Astrocyte (in vitro differentiated cells and primary cell): ENCODE measurements around the gene LMO7. TPM values are rescaled to one million over a fixed set of nuclear protein-coding genes. Genes with fewer than 3 reads are reported as not detected.

Experiments
- DNase-seq: peaks from one replicate; pipeline ENCODE4 v3.0.0-alpha.2; 2010; ENCODE audit warnings: low read depth
- FAIRE-seq: peaks from 2 replicates; lab custom pipeline; 2011; peaks lifted over from hg19 to GRCh38; lab: Jason Lieb, UNC
- H2AFZ ChIP-seq: 2 replicates; pipeline ENCODE4 v1.6.0; 2012; ENCODE audit warnings: low read depth, low read length, inconsistent platforms
- H3K27ac ChIP-seq: 2 replicates; pipeline ENCODE4 v1.5.1; 2011; ENCODE audit warnings: low read depth, low read length, inconsistent platforms
- H3K27me3 ChIP-seq: 2 replicates; pipeline ENCODE4 v1.6.0; 2011; ENCODE audit warnings: low read length, inconsistent platforms; ENCODE audit not compliant: insufficient read depth
- H3K36me3 ChIP-seq: 2 replicates; pipeline ENCODE4 v1.5.1; 2011; ENCODE audit warnings: low read length, inconsistent platforms; ENCODE audit not compliant: insufficient read depth
- H3K4me1 ChIP-seq: 2 replicates; pipeline ENCODE4 v1.5.1; 2011; ENCODE audit warnings: low read length, inconsistent platforms; ENCODE audit not compliant: insufficient read depth
- H3K4me2 ChIP-seq: 2 replicates; pipeline ENCODE4 v1.6.0; 2012; ENCODE audit warnings: low read length, inconsistent platforms
- H3K4me3 ChIP-seq: 2 replicates; pipeline ENCODE4 v1.5.1; 2011; ENCODE audit warnings: low read depth, mild to moderate bottlenecking, low read length, inconsistent platforms; ENCODE audit not compliant: insufficient read depth
- H3K79me2 ChIP-seq: 2 replicates; pipeline ENCODE4 v1.6.0; 2012; ENCODE audit warnings: mild to moderate bottlenecking, low read length, inconsistent platforms; ENCODE audit not compliant: insufficient read depth
- H3K9ac ChIP-seq: 2 replicates; pipeline ENCODE4 v1.6.0; 2012; ENCODE audit warnings: mild to moderate bottlenecking, low read length, inconsistent platforms
- H3K9me3 ChIP-seq: 2 replicates; pipeline ENCODE4 v1.5.1; 2012; ENCODE audit warnings: low read depth, mild to moderate bottlenecking, low read length, inconsistent platforms; ENCODE audit not compliant: insufficient read depth
- H4K20me1 ChIP-seq: 2 replicates; pipeline ENCODE4 v1.6.0; 2012; ENCODE audit warnings: low read length, inconsistent platforms; ENCODE audit not compliant: insufficient read depth
- H3K27ac Mint-ChIP-seq: one replicate; pipeline ENCODE4 v1.8.0; 2021; ENCODE audit warnings: mild to moderate bottlenecking, mixed read lengths; ENCODE audit not compliant: unreplicated experiment
- H3K27me3 Mint-ChIP-seq: one replicate; pipeline ENCODE4 v1.8.0; 2021; ENCODE audit warnings: low read depth, mixed read lengths; ENCODE audit not compliant: unreplicated experiment
- H3K36me3 Mint-ChIP-seq: one replicate; pipeline ENCODE4 v1.8.0; 2021; ENCODE audit warnings: low read depth, mixed read lengths; ENCODE audit not compliant: unreplicated experiment
- H3K4me1 Mint-ChIP-seq: one replicate; pipeline ENCODE4 v1.8.0; 2021; ENCODE audit warnings: low read depth, mixed read lengths; ENCODE audit not compliant: unreplicated experiment
- H3K4me3 Mint-ChIP-seq: one replicate; pipeline ENCODE4 v1.8.0; 2021; ENCODE audit warnings: mild to moderate bottlenecking, moderate library complexity, mixed read lengths; ENCODE audit not compliant: unreplicated experiment
- H3K9me3 Mint-ChIP-seq: one replicate; pipeline ENCODE4 v1.8.0; 2021; ENCODE audit warnings: mild to moderate bottlenecking, mixed read lengths; ENCODE audit not compliant: unreplicated experiment
- EZH2 ChIP-seq: IDR thresholded peaks from 2 replicates; pipeline ENCODE4 v1.6.1; 2012; ENCODE audit warnings: mild to moderate bottlenecking, low read length, inconsistent platforms; ENCODE audit not compliant: insufficient read depth
- total RNA-seq: library from RNA; stranded (reverse); gene quantifications from 2 replicates; pipeline ENCODE4 v1.2.1, GENCODE V29; 2021
- TF ChIP-seq, protein P1 (sequence below): IDR thresholded peaks from 2 replicates; pipeline ENCODE4 v1.5.1; 2011; ENCODE audit warnings: low read depth, mild to moderate bottlenecking, inconsistent platforms, low read length, moderate library complexity; ENCODE audit not compliant: insufficient read depth

Gene LMO7
- total RNA-seq, 1 donor from 2014 or later, result 52.2 TPM

DNA sequence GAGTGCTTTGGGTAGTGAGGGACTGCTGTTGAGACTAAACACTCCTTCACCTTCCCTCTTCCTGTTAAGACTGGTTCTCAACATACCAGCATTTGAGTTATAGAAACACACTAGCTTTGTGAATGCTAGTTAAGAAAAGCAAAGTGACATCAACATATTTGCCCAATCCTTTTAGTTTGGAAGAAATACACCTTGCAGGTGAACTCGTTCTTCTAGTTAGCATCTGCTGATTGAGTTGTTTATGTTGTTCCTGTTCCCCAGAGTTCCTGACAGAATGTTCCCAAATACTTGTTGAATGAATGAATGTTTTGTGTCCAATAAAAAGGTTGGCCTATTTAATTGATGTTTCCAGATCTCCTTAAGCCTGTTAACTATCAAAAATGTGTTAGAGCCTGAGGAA, 7.1 kb downstream of the LMO7 start:
- no peak for TF ChIP-seq EZH2
- TF ChIP-seq, protein P1, sequence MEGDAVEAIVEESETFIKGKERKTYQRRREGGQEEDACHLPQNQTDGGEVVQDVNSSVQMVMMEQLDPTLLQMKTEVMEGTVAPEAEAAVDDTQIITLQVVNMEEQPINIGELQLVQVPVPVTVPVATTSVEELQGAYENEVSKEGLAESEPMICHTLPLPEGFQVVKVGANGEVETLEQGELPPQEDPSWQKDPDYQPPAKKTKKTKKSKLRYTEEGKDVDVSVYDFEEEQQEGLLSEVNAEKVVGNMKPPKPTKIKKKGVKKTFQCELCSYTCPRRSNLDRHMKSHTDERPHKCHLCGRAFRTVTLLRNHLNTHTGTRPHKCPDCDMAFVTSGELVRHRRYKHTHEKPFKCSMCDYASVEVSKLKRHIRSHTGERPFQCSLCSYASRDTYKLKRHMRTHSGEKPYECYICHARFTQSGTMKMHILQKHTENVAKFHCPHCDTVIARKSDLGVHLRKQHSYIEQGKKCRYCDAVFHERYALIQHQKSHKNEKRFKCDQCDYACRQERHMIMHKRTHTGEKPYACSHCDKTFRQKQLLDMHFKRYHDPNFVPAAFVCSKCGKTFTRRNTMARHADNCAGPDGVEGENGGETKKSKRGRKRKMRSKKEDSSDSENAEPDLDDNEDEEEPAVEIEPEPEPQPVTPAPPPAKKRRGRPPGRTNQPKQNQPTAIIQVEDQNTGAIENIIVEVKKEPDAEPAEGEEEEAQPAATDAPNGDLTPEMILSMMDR, result no peak
- Mint-ChIP-seq H3K27ac (no peak overlapping the region), H3K4me3 (no peak overlapping the region), H3K9me3 (no peaks in the 10 kb centered on the region), H3K27me3 (no peaks in the 10 kb centered on the region), H3K36me3 (peaks cover 5% of the 10 kb centered on the region), H3K4me1 (peaks cover 6% of the 10 kb centered on the region)
- Histone ChIP-seq H3K36me3 (peaks cover 24% of the 10 kb centered on the region), H3K9me3 (no peaks in the 10 kb centered on the region), H3K79me2 (peaks cover 98% of the 10 kb centered on the region), H3K4me3 (no peak overlapping the region), H4K20me1 (peaks cover 92% of the 10 kb centered on the region), H2AFZ (no peak overlapping the region), H3K27ac (no peak overlapping the region), H3K4me2 (no peak overlapping the region), H3K27me3 (no peaks in the 10 kb centered on the region), H3K4me1 (peaks cover 22% of the 10 kb centered on the region), H3K9ac (no peak overlapping the region)
- DNase-seq, result no peak
- FAIRE-seq, result no peak

DNA sequence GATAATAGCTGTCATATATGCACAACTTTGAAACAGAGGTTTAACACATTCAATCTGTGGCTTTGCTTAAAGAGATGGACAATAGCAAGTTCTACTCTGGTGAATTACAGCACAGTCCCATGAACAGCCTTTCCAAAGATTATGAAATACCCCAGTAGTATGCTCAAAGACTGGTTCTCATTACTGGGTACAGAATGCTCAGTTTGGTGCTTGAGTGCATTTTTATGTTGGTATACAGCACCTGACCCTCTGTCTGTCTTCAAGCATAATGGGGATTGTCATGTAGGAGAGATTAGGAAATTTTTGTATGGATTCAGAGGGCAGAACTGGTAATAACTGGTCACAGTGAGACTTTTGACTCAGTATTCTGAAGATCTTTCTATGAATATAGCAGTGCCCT, 7.6 kb downstream of the LMO7 start:
- Histone ChIP-seq H3K4me1 (peaks cover 22% of the 10 kb centered on the region), H3K27ac (no peak overlapping the region), H3K27me3 (no peaks in the 10 kb centered on the region), H3K4me3 (no peak overlapping the region), H3K9me3 (no peaks in the 10 kb centered on the region), H2AFZ (no peak overlapping the region), H3K36me3 (peaks cover 29% of the 10 kb centered on the region), H3K4me2 (no peak overlapping the region), H4K20me1 (peaks cover 92% of the 10 kb centered on the region), H3K9ac (no peak overlapping the region), H3K79me2 (peaks cover 98% of the 10 kb centered on the region)
- no peaks in the 10 kb centered on the region for H3K9me3 Mint-ChIP-seq
- H3K27me3 Mint-ChIP-seq, result no peaks in the 10 kb centered on the region
- peaks cover 6% of the 10 kb centered on the region for H3K4me1 Mint-ChIP-seq
- DNase-seq (no peak), FAIRE-seq (no peak)
- H3K27ac Mint-ChIP-seq, result no peak overlapping the region
- TF ChIP-seq, protein P1, result no peak
- no peak for TF ChIP-seq EZH2
- H3K4me3 Mint-ChIP-seq, result no peak overlapping the region
- H3K36me3 Mint-ChIP-seq, result peaks cover 9% of the 10 kb centered on the region

DNA sequence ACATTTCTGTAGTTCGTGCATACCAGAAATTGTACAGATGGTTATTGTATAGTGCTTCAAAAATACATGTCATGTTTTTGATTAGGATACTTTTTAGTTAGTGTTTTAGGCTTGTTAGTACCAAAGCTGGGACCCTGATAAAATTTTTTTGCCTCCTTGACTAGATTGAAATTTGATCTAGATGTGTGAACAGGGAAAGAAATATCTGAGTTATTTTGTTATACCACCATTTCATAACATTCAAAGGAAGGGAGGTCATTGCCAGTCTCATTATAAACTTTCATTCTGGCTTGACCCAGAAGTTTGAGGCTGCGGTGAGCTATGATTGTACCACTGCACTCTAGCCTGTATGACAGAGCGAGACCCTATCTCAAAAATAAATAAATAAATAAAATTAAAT, 9.0 kb downstream of the LMO7 start:
- peaks cover 98% of the 10 kb centered on the region for H3K79me2 ChIP-seq

More for the DNA sequence above, 9.0 kb downstream of the LMO7 start:
- Histone ChIP-seq H3K9ac (no peak overlapping the region), H4K20me1 (peaks cover 93% of the 10 kb centered on the region), H3K4me1 (peaks cover 10% of the 10 kb centered on the region), H3K9me3 (no peaks in the 10 kb centered on the region), H3K4me3 (no peak overlapping the region), H3K27me3 (no peaks in the 10 kb centered on the region), H3K27ac (no peak overlapping the region), H2AFZ (no peak overlapping the region), H3K4me2 (no peak overlapping the region), H3K36me3 (peaks cover 30% of the 10 kb centered on the region)
- no peak for TF ChIP-seq EZH2
- TF ChIP-seq, protein P1, result no peak
- DNase-seq, result no peak
- Mint-ChIP-seq H3K27me3 (no peaks in the 10 kb centered on the region), H3K27ac (no peak overlapping the region), H3K4me1 (no peaks in the 10 kb centered on the region), H3K9me3 (no peaks in the 10 kb centered on the region), H3K4me3 (no peak overlapping the region), H3K36me3 (peaks cover 9% of the 10 kb centered on the region)
- FAIRE-seq, result no peak
